Mesothelial cell of epicardium (in vitro differentiated cells): ENCODE measurements around the gene USP46. TPM values are rescaled to one million over a fixed set of nuclear protein-coding genes. Genes with fewer than 3 reads are reported as not detected.

Source experiments
- DNase-seq, 2 experiments: peaks; one replicate each; pipeline ENCODE4 v3.0.0; 2021; ENCODE audit warnings: low spot score in 2 of 2; ENCODE audit not compliant: unreplicated experiment in 2 of 2
- H3K27ac Mint-ChIP-seq: 2 replicates; pipeline ENCODE4 v1.8.0; 2021; ENCODE audit warnings: mixed read lengths
- H3K27me3 Mint-ChIP-seq: 2 replicates; pipeline ENCODE4 v1.8.0; 2021; ENCODE audit warnings: low read depth, mixed read lengths
- H3K36me3 Mint-ChIP-seq: 2 replicates; pipeline ENCODE4 v1.8.0; 2021; ENCODE audit warnings: mixed read lengths
- H3K4me1 Mint-ChIP-seq: 2 replicates; pipeline ENCODE4 v1.8.0; 2021; ENCODE audit warnings: mixed read lengths
- H3K4me3 Mint-ChIP-seq: 2 replicates; pipeline ENCODE4 v1.8.0; 2021; ENCODE audit warnings: mild to moderate bottlenecking, moderate library complexity, mixed read lengths
- H3K9me3 Mint-ChIP-seq: 2 replicates; pipeline ENCODE4 v1.8.0; 2021; ENCODE audit warnings: mixed read lengths
- CTCF ChIP-seq: fragments of 200-600 bp; sonication (generic); IDR thresholded peaks from one replicate; pipeline ENCODE4 v1.5.0; 2021; ENCODE audit warnings: antibody characterized with exemption; ENCODE audit not compliant: unreplicated experiment
- total RNA-seq: library from RNA; stranded (reverse); gene quantifications from 3 replicates; pipeline ENCODE4 v1.2.1, GENCODE V29; 2021

USP46 gene
- total RNA-seq, 1 donor from 2014 or later = 39.2 TPM

GRCh38 chr4:52661966-52662690, 3.0 kb upstream of the USP46 start:
- Mint-ChIP-seq H3K36me3 (peaks cover 17% of the 10 kb centered on the region), H3K4me3 (no peak overlapping the region), H3K9me3 (peaks cover 15% of the 10 kb centered on the region), H3K27me3 (no peaks in the 10 kb centered on the region), H3K4me1 (peaks cover 22% of the 10 kb centered on the region), H3K27ac (no peak overlapping the region)
- TF ChIP-seq CTCF = no peak
- no peak for DNase-seq

GRCh38 chr4:52660643-52661042, 1.5 kb upstream of the USP46 start:
- Mint-ChIP-seq H3K36me3 (peaks cover 17% of the 10 kb centered on the region), H3K4me1 (peaks cover 35% of the 10 kb centered on the region), H3K27ac (no peak overlapping the region), H3K4me3 (peak overlapping the region; percentile 85), H3K9me3 (peaks cover 15% of the 10 kb centered on the region), H3K27me3 (no peaks in the 10 kb centered on the region)
- no peak for DNase-seq
- no peak for TF ChIP-seq CTCF

GRCh38 chr4:52659722-52660261, 691 bp upstream of the USP46 start:
- peaks cover 42% of the 10 kb centered on the region for H3K4me1 Mint-ChIP-seq
- H3K27me3 Mint-ChIP-seq = no peaks in the 10 kb centered on the region
- peak overlapping the region; percentile 85 for H3K4me3 Mint-ChIP-seq
- H3K27ac Mint-ChIP-seq = peak overlapping the region; percentile 89
- no peak for TF ChIP-seq CTCF
- H3K9me3 Mint-ChIP-seq = peaks cover 9% of the 10 kb centered on the region
- DNase-seq = peak; percentile 24 to 61
- peaks cover 17% of the 10 kb centered on the region for H3K36me3 Mint-ChIP-seq

- Mint-ChIP-seq H3K4me1 (peaks cover 46% of the 10 kb centered on the region), H3K4me3 (peak overlapping the region; percentile 81), H3K27ac (peak overlapping the region; percentile 93), H3K36me3 (peaks cover 16% of the 10 kb centered on the region), H3K9me3 (peaks cover 5% of the 10 kb centered on the region), H3K27me3 (no peaks in the 10 kb centered on the region)
- TF ChIP-seq CTCF = no peak
- peak in 1 of 2 experiments; percentile 50 for DNase-seq
Observed at GRCh38 chr4:52658641-52659000, 480 bp downstream of the USP46 start.

- Mint-ChIP-seq H3K36me3 (peaks cover 18% of the 10 kb centered on the region), H3K27ac (peak overlapping the region; percentile 93), H3K27me3 (no peaks in the 10 kb centered on the region), H3K4me1 (peaks cover 46% of the 10 kb centered on the region), H3K4me3 (peak overlapping the region; percentile 68), H3K9me3 (peaks cover 5% of the 10 kb centered on the region)
- no peak for TF ChIP-seq CTCF
- peak in 1 of 2 experiments; percentile 49 for DNase-seq
Observed at GRCh38 chr4:52657618-52658501, 1.2 kb downstream of the USP46 start.
